SK-N-SH (cell line): Measurements from ENCODE around the gene MAP4K1. TPM values are rescaled to one million over a fixed set of nuclear protein-coding genes. Genes with fewer than 3 reads are reported as not detected.

ENCODE experiments used
- CTCF ChIA-PET: fragments of 300-600, 350-600 bp; formaldehyde crosslinking; extraction: SDS; loops from one replicate; lab custom pipeline; 2021; lab: Yijun Ruan, JAX
- POLR2A ChIA-PET: fragments of 350-600 bp; sonication (Branson Sonifier 250); formaldehyde crosslinking; extraction: SDS; loops from one replicate; lab custom pipeline; 2020; ENCODE audit warnings: antibody characterized with exemption, inconsistent platforms; lab: Yijun Ruan, JAX
- DNase-seq: peaks from one replicate; pipeline ENCODE4 v3.0.0; 2012
- H2AFZ ChIP-seq: fragments of 200-600 bp; sonication (generic); 2 replicates; pipeline ENCODE4 v1.8.1; 2016; ENCODE audit warnings: antibody characterized with exemption, mild to moderate bottlenecking, low read depth
- H3F3A ChIP-seq: fragments of 200-600 bp; sonication (generic); replicated peaks from 2 replicates; pipeline ENCODE3; 2016; ENCODE audit warnings: antibody characterized with exemption, mild to moderate bottlenecking; ENCODE audit not compliant: insufficient read depth
- H3K27ac ChIP-seq, 2 experiments: fragments of 200-500 bp in 1 of 2; fragments of 200-600 bp in 1 of 2; sonication (Bioruptor generic) in 1 of 2; sonication (generic), shearing (Covaris generic) in 1 of 2; 2 replicates each; pipeline versions ENCODE4 v1.5.1 to v1.6.1; 2014 to 2016; ENCODE audit warnings: low read depth in 2 of 2, inconsistent platforms in 1 of 2, low read length in 1 of 2, mild to moderate bottlenecking in 1 of 2, mixed read lengths in 1 of 2
- H3K27me3 ChIP-seq: fragments of 200-600 bp; sonication (generic), shearing (Covaris generic); 2 replicates; pipeline ENCODE4 v1.6.1; 2016; ENCODE audit warnings: mixed run types; ENCODE audit not compliant: insufficient read depth
- H3K36me3 ChIP-seq, 2 experiments: fragments of 200-500 bp in 1 of 2; fragments of 200-600 bp in 1 of 2; sonication (Bioruptor generic) in 1 of 2; sonication (generic) in 1 of 2; replicated peaks in 1 of 2; 2 replicates each; pipeline versions ENCODE3 to v1.5.1; 2014 to 2016; ENCODE audit warnings: low read length in 1 of 2, mild to moderate bottlenecking in 1 of 2; ENCODE audit not compliant: insufficient read depth in 2 of 2, control insufficient read depth in 1 of 2
- H3K4me1 ChIP-seq, 2 experiments: fragments of 200-500 bp in 1 of 2; fragments of 200-600 bp in 1 of 2; sonication (Bioruptor generic) in 1 of 2; sonication (generic), shearing (Covaris generic) in 1 of 2; 2 replicates each; pipeline versions ENCODE4 v1.5.1 to v1.6.1; 2014 to 2016; ENCODE audit warnings: low read depth in 1 of 2, low read length in 1 of 2, mixed run types in 1 of 2; ENCODE audit not compliant: insufficient read depth in 2 of 2, control insufficient read depth in 1 of 2
- H3K4me2 ChIP-seq: fragments of 200-600 bp; sonication (generic), shearing (Covaris generic); 2 replicates; pipeline ENCODE4 v1.6.1; 2017; ENCODE audit warnings: mixed run types
- H3K4me3 ChIP-seq, 2 experiments: fragments of 200-500 bp in 1 of 2; fragments of 200-600 bp in 1 of 2; sonication (Bioruptor generic) in 1 of 2; sonication (generic), shearing (Covaris generic) in 1 of 2; 2 replicates each; pipeline versions ENCODE4 v1.5.1 to v1.8.1; 2014 to 2016; ENCODE audit warnings: low read depth in 2 of 2, inconsistent platforms in 1 of 2, low read length in 1 of 2, mild to moderate bottlenecking in 1 of 2, mixed read lengths in 1 of 2, moderate library complexity in 1 of 2
- H3K79me2 ChIP-seq: fragments of 200-600 bp; sonication (generic); 2 replicates; pipeline ENCODE4 v1.8.1; 2017; ENCODE audit warnings: mild to moderate bottlenecking; ENCODE audit not compliant: insufficient read depth
- H3K9ac ChIP-seq: fragments of 200-600 bp; sonication (generic); 2 replicates; pipeline ENCODE4 v1.6.1; 2017; ENCODE audit warnings: mixed run types
- H3K9me2 ChIP-seq: fragments of 200-600 bp; sonication (generic); 2 replicates; pipeline ENCODE4 v1.6.1; 2017; ENCODE audit warnings: mixed run types
- H3K9me3 ChIP-seq: fragments of 200-600 bp; sonication (generic); 2 replicates; pipeline ENCODE4 v1.6.1; 2017; ENCODE audit warnings: mixed run types, mild to moderate bottlenecking, moderate library complexity
- H4K20me1 ChIP-seq: fragments of 200-600 bp; sonication (generic); 2 replicates; pipeline ENCODE4 v1.6.1; 2017; ENCODE audit warnings: mild to moderate bottlenecking, mixed run types; ENCODE audit not compliant: insufficient read depth
- ELF1 ChIP-seq: IDR thresholded peaks from 2 replicates; pipeline ENCODE4 v1.4.0; 2012
- EP300 ChIP-seq, 2 experiments: IDR thresholded peaks; 2 replicates each; pipeline versions ENCODE4 v1.4.0 to v1.6.1; 2012; ENCODE audit warnings: borderline replicate concordance in 1 of 2, low read depth in 1 of 2, low read length in 1 of 2
- EZH2phosphoT487 ChIP-seq: fragments of 200-600 bp; sonication (generic); IDR thresholded peaks from 2 replicates; pipeline ENCODE4 v1.6.1; 2017; ENCODE audit warnings: low read depth, mixed run types, mild to moderate bottlenecking, antibody characterized with exemption, moderate library complexity, borderline replicate concordance
- FOXJ3 ChIP-seq: sonication (generic); formaldehyde crosslinking; IDR thresholded peaks from 2 replicates; pipeline ENCODE4 v1.5.1; 2020; ENCODE audit warnings: mild to moderate bottlenecking, missing genetic modification reagents
- GABPA ChIP-seq: IDR thresholded peaks from 2 replicates; pipeline ENCODE4 v1.4.0; 2012; ENCODE audit warnings: low read depth, mild to moderate bottlenecking
- JUND ChIP-seq: IDR thresholded peaks from 2 replicates; pipeline ENCODE4 v1.4.0; 2012
- MXI1 ChIP-seq: IDR thresholded peaks from 2 replicates; pipeline ENCODE4 v1.6.1; 2012; ENCODE audit warnings: mild to moderate bottlenecking, low read depth, low read length, improper control_type of control experiment
- POLR2AphosphoS5 ChIP-seq: IDR thresholded peaks from 2 replicates; pipeline ENCODE4 v1.6.1; 2012; ENCODE audit warnings: low read depth, low read length
- RAD21 ChIP-seq: IDR thresholded peaks from 2 replicates; pipeline ENCODE4 v1.6.1; 2012; ENCODE audit warnings: mild to moderate bottlenecking, low read length
- SIN3A ChIP-seq: IDR thresholded peaks from 2 replicates; pipeline ENCODE4 v1.6.1; 2012; ENCODE audit warnings: low read depth, mild to moderate bottlenecking, low read length, moderate library complexity, borderline replicate concordance
- TAF1 ChIP-seq: IDR thresholded peaks from 2 replicates; pipeline ENCODE4 v1.6.1; 2012; ENCODE audit warnings: low read depth, mild to moderate bottlenecking, low read length, moderate library complexity, borderline replicate concordance
- YY1 ChIP-seq: IDR thresholded peaks from 2 replicates; pipeline ENCODE4 v1.4.0; 2012; ENCODE audit warnings: low read depth, mild to moderate bottlenecking
- WGBS: methylation state at CpG from one replicate; pipeline ENCODE4 v1.1.6; 2017; ENCODE audit warnings: low lambda C conversion rate; 5-methylcytosine and 5-hydroxymethylcytosine counted together
- polyA plus RNA-seq, 3 experiments: library from polyadenylated mRNA; depleted of rRNA; stranded (reverse); fragments of >200 nt; gene quantifications; 2 replicates each; pipeline ENCODE4 v1.2.3, GENCODE V29; 2012
- TF ChIP-seq, protein P1 (sequence below): fragments of 150-350 bp; IDR thresholded peaks from 2 replicates; pipeline ENCODE4 v1.6.1; 2016; ENCODE audit warnings: mild to moderate bottlenecking, low read depth, low read length
- TF ChIP-seq, protein P2 (sequence below): IDR thresholded peaks from 2 replicates; pipeline ENCODE4 v1.4.0; 2012; ENCODE audit warnings: low read depth, borderline replicate concordance
- TF ChIP-seq, protein P3 (sequence below): IDR thresholded peaks from 2 replicates; pipeline ENCODE4 v1.4.0; 2012; ENCODE audit warnings: low read depth, borderline replicate concordance

Gene MAP4K1
- polyA plus RNA-seq, 1 of the 3 experiments (the other 2 are of a cell fraction): 0.31 TPM

DNA sequence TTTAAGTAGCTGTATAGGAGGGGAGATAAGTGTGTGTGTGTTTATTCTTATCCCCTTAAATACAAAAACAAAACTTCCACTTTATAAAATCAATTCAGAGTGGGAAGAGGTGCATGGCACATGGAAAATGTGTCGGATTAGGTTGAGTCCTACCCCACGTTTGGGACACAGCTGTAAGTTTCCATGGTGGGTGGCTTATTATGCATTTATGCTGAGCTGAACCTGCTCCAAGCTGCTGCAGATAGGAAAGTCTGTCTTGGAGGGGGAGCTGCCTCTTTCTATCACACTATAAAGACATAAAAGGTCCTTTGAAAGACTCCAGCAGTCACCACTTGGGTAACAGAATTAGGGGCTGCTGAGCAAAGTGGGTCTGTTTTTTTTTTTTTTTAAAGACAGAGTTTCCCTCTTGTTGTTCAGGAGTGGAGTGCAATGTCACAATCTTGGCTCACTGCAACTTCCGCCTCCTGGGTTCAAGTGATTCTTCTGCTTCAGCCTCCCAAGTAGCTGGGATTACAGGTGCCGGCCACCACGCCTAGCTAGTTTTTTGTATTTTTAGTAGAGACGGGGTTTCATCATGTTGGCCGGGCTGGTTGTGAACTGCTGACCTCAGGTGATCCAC lies 44.9 kb upstream of the MAP4K1 start:
- no peak for TF ChIP-seq TAF1
- no peak for TF ChIP-seq EP300 (IDR thresholded peaks at IDR 0.05; ENCODE audit: borderline replicate concordance in 1 of 2, low read depth in 1 of 2, low read length in 1 of 2)
- TF ChIP-seq ELF1: no peak
- no peak for TF ChIP-seq GABPA
- no peak for TF ChIP-seq MXI1
- TF ChIP-seq EZH2phosphoT487: no peak
- no peak for TF ChIP-seq JUND
- no peak for TF ChIP-seq YY1
- TF ChIP-seq, protein P1, sequence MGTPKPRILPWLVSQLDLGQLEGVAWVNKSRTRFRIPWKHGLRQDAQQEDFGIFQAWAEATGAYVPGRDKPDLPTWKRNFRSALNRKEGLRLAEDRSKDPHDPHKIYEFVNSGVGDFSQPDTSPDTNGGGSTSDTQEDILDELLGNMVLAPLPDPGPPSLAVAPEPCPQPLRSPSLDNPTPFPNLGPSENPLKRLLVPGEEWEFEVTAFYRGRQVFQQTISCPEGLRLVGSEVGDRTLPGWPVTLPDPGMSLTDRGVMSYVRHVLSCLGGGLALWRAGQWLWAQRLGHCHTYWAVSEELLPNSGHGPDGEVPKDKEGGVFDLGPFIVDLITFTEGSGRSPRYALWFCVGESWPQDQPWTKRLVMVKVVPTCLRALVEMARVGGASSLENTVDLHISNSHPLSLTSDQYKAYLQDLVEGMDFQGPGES: no peak
- TF ChIP-seq POLR2AphosphoS5: no peak
- no peak for TF ChIP-seq FOXJ3 (CRISPR knock-in tag)
- TF ChIP-seq RAD21: no peak
- TF ChIP-seq, protein P2, sequence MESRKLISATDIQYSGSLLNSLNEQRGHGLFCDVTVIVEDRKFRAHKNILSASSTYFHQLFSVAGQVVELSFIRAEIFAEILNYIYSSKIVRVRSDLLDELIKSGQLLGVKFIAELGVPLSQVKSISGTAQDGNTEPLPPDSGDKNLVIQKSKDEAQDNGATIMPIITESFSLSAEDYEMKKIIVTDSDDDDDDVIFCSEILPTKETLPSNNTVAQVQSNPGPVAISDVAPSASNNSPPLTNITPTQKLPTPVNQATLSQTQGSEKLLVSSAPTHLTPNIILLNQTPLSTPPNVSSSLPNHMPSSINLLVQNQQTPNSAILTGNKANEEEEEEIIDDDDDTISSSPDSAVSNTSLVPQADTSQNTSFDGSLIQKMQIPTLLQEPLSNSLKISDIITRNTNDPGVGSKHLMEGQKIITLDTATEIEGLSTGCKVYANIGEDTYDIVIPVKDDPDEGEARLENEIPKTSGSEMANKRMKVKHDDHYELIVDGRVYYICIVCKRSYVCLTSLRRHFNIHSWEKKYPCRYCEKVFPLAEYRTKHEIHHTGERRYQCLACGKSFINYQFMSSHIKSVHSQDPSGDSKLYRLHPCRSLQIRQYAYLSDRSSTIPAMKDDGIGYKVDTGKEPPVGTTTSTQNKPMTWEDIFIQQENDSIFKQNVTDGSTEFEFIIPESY: no peak
- no peak for TF ChIP-seq SIN3A
- TF ChIP-seq, protein P3, sequence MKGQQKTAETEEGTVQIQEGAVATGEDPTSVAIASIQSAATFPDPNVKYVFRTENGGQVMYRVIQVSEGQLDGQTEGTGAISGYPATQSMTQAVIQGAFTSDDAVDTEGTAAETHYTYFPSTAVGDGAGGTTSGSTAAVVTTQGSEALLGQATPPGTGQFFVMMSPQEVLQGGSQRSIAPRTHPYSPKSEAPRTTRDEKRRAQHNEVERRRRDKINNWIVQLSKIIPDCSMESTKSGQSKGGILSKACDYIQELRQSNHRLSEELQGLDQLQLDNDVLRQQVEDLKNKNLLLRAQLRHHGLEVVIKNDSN: no peak
- Histone ChIP-seq H3K27me3 (no peaks in the 10 kb centered on the region), H2AFZ (no peak overlapping the region), H3K36me3 (peaks cover 3 to 6% of the 10 kb centered on the region in 2 experiments), H3K27ac (peak overlapping the region in 1 of 2 experiments; percentile 99; a peak in 1 of 4 replicates), H3K79me2 (peaks cover 95% of the 10 kb centered on the region), H3K4me1 (peaks cover 47 to 71% of the 10 kb centered on the region in 2 experiments), H3K9ac (no peak overlapping the region), H3K9me2 (no peaks in the 10 kb centered on the region), H3F3A (peaks cover 48% of the 10 kb centered on the region), H4K20me1 (peaks cover 27% of the 10 kb centered on the region), H3K4me2 (no peak overlapping the region), H3K4me3 (no peak overlapping the region), H3K9me3 (no peaks in the 10 kb centered on the region)
- POLR2A ChIA-PET: no interaction called here
- whole genome bisulfite sequencing: 89% methylated on average over 7 of the region's 7 CpGs
- DNase-seq: no peak
- CTCF ChIA-PET: interaction anchor here (1.0 to 1.5 kb wide), 2 partner anchors 28 to 267 kb away, joined by 3 read pairs; no protein-coding TSS in a partner anchor
